Activated CD8-positive, alpha-beta memory T cell treated with anti-CD3 and anti-CD28 coated beads, Interleukin-2, amount 10 ng/mL, durations not matched to agents 7 days and 5 days (primary cell): ENCODE data around the gene HLCS. TPM values are rescaled to one million over a fixed set of nuclear protein-coding genes. Genes with fewer than 3 reads are reported as not detected.
A peak's percentile ranks its signal among the peaks of the same experiment; 100 is the strongest.
"Not testable (repeated sequence)": the region's sequence is repeated elsewhere in the genome, so short reads cannot be mapped to it uniquely, and the experiment has no call there.

Source experiments
- ATAC-seq: fragments of 150-1000 bp; cut with Tn5 transposase; one replicate; pipeline ENCODE4 v1.10.0; 2021; ENCODE audit warnings: moderate library complexity
- CTCF ChIA-PET: fragments of 350-600 bp; sonication (Branson Sonifier 250); formaldehyde crosslinking; loops from one replicate; lab custom pipeline; 2021; ENCODE audit warnings: antibody characterized with exemption; lab: Charles Lee
- DNase-seq: peaks from one replicate; pipeline ENCODE4 v3.0.0-alpha.2; 2020
- H3K27ac Mint-ChIP-seq: one replicate; pipeline ENCODE4 v1.8.0; 2021; ENCODE audit warnings: mild to moderate bottlenecking, mixed read lengths
- H3K27me3 Mint-ChIP-seq: one replicate; pipeline ENCODE4 v1.8.0; 2021; ENCODE audit warnings: mixed read lengths
- H3K36me3 Mint-ChIP-seq: one replicate; pipeline ENCODE4 v1.8.0; 2021; ENCODE audit warnings: mild to moderate bottlenecking, mixed read lengths
- H3K4me1 Mint-ChIP-seq: one replicate; pipeline ENCODE4 v1.8.0; 2021; ENCODE audit warnings: mixed read lengths
- H3K4me3 Mint-ChIP-seq: one replicate; pipeline ENCODE4 v1.8.0; 2021; ENCODE audit warnings: mild to moderate bottlenecking, moderate library complexity, mixed read lengths
- H3K9me3 Mint-ChIP-seq: one replicate; pipeline ENCODE4 v1.8.0; 2022; ENCODE audit warnings: low read depth, mixed read lengths
- total RNA-seq, 2 experiments: library from RNA; stranded (reverse); gene quantifications; one replicate each; pipeline ENCODE4 v1.2.3, GENCODE V29; 2021

Gene HLCS
- total RNA-seq, 2 experiments from 2014 or later: 14.2 to 16.2 TPM

- DNase-seq (peak; percentile 71), ATAC-seq (no peak)
- H3K4me1 Mint-ChIP-seq: peaks cover 12% of the 10 kb centered on the region
- no peak overlapping the region for H3K27ac Mint-ChIP-seq
- no peak overlapping the region for H3K4me3 Mint-ChIP-seq
- no peaks in the 10 kb centered on the region for H3K27me3 Mint-ChIP-seq
- H3K9me3 Mint-ChIP-seq: no peaks in the 10 kb centered on the region
- CTCF ChIA-PET: no interaction called here
- H3K36me3 Mint-ChIP-seq: no peaks in the 10 kb centered on the region
These were observed 28.2 kb upstream of the HLCS start for GRCh38 chr21:36994501-36995158.

- H3K27me3 Mint-ChIP-seq: no peaks in the 10 kb centered on the region
- H3K4me1 Mint-ChIP-seq: peaks cover 26% of the 10 kb centered on the region
- H3K27ac Mint-ChIP-seq: no peak overlapping the region
- CTCF ChIA-PET: interaction anchor here (1.3 kb wide), 1 partner anchor 17 kb away, joined by 3 read pairs; no protein-coding TSS in a partner anchor
- H3K36me3 Mint-ChIP-seq: no peaks in the 10 kb centered on the region
- ATAC-seq (no peak), DNase-seq (no peak)
- H3K9me3 Mint-ChIP-seq: peaks cover 1% of the 10 kb centered on the region
- H3K4me3 Mint-ChIP-seq: no peak overlapping the region
These were observed 26.2 kb upstream of the HLCS start for GRCh38 chr21:36992671-36993070.

DNA sequence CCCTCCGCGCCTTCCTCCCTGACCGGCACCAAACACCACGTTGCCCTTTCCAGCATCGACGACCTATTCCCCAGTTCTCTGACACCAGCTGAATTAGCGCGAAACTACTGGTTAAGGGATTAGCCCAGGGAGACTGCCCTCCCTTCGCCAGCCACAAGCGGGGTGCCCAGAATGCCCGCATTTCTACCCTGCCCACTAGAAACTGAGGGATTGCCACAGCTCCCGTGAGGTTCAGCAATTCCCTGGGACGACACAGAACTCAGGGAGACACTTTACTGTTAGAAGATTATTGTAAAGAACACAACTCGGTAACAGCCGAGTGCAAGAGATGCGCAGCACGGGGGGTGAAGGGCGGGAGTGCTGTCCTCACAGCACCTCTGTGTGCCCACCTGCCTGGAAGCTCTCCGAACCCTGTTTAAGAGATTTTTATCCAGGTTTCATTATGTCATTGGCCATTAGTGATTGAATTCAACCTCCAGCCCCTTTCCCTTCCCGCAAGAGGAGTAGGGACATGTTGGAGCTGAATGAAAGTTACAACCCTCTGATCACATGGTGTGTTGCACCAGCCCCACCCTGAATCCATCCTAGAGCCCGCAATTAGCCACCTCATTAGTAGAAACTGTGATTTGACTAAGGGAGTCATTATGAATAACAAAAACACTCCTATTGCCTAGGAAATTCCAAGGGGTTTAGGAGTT is 24.2 kb upstream of the HLCS start:
- peak overlapping the region; percentile 86 for H3K27ac Mint-ChIP-seq
- peaks cover 41% of the 10 kb centered on the region for H3K4me1 Mint-ChIP-seq
- H3K4me3 Mint-ChIP-seq: peak overlapping the region; percentile 78
- no peak for DNase-seq
- ATAC-seq: no peak
- peaks cover 1% of the 10 kb centered on the region for H3K9me3 Mint-ChIP-seq
- H3K27me3 Mint-ChIP-seq: no peaks in the 10 kb centered on the region
- peaks cover under 1% of the 10 kb centered on the region for H3K36me3 Mint-ChIP-seq
- CTCF ChIA-PET: interaction anchor here (0.7 to 3.9 kb wide), 11 partner anchors 11 to 81 kb away, joined by 4 to 44 read pairs (median 12); partner anchors contain the start of genes HLCS and RIPPLY3

DNA sequence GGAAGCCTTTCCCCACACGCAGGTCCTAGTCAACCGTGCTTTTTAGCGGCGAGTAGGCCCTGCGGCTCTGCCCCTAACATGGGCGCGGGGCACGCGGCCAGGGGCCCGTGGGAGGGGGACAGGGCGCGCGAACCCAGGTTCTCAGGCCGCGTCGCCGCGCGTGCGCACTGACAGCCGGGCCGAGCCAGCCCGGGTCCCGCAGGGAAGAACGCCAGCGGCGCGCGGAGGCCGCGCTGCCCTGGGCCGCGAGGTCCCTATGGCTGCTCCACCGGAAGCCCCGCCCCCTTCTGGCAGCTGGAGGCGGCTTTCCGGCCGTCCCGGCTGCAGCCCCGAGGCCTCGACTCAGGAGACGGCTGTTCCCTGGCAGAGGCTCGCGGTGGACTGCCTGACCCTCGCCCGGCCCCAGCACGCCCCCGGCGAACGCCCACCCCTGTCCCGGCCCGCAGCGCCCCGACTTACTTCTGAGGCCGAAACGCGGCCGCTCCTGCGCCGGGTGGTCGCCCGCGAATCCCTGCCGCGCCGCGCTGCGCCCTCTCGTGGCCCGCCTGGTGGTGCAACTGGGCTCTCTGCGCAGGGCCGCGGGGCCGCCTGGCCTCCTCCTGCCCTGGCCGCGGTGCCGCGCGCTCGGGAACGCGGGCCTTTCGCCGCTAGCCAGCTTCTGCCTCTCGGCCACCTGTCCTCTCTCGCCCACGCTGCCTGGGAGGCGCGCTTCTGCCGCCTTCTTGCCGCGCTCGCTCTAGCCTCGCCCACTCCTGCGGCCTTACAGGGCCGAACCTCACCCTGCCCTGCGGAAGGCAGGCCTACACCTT is 23.4 kb upstream of the HLCS start:
- ATAC-seq (peak; percentile 95), DNase-seq (peak; percentile 92)
- Mint-ChIP-seq H3K9me3 (peaks cover 1% of the 10 kb centered on the region), H3K27me3 (no peaks in the 10 kb centered on the region), H3K4me1 (peaks cover 42% of the 10 kb centered on the region), H3K27ac (peak overlapping the region; percentile 86), H3K36me3 (peaks cover 1% of the 10 kb centered on the region), H3K4me3 (peak overlapping the region; percentile 78)
- CTCF ChIA-PET: interaction anchor here (0.7 to 3.9 kb wide), 13 partner anchors 11 to 183 kb away, joined by 3 to 44 read pairs (median 12); partner anchors contain the start of genes HLCS and RIPPLY3

- not testable (repeated sequence) for H3K9me3 Mint-ChIP-seq, DNase-seq, H3K36me3 Mint-ChIP-seq, H3K27me3 Mint-ChIP-seq, ATAC-seq
- H3K27ac Mint-ChIP-seq: peak overlapping the region; percentile 81
- H3K4me3 Mint-ChIP-seq: peak overlapping the region; percentile 78
- CTCF ChIA-PET: interaction anchor here (0.9 to 3.9 kb wide), 12 partner anchors 11 to 183 kb away, joined by 3 to 44 read pairs (median 12); partner anchors contain the start of genes HLCS and RIPPLY3
- peaks cover 38% of the 10 kb centered on the region for H3K4me1 Mint-ChIP-seq
These were observed 22.8 kb upstream of the HLCS start for GRCh38 chr21:36989199-36989698.

DNA sequence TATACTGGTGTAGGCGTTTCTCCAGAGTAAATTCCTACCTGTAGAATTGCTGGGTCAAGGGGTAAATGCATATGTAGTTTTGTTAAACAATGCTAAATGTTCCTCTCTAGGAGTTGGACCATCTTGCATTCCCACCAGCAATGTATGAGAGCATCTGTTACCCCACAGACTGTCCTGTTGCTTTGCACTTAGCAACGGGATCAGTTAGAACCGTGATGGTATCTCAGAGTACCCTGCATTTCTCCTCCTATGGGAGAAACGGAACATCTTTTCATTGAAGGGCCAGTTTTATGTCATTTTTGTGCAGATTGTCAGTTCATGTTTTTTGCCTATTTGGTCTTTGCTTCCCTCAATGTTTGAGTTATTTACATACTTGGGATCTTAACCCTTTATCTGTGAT is 22.1 kb upstream of the HLCS start:
- Mint-ChIP-seq H3K4me3 (peak overlapping the region; percentile 43), H3K27ac (peak overlapping the region; percentile 66), H3K9me3 (peaks cover 1% of the 10 kb centered on the region), H3K4me1 (peaks cover 36% of the 10 kb centered on the region), H3K36me3 (peaks cover 1% of the 10 kb centered on the region), H3K27me3 (no peaks in the 10 kb centered on the region)
- DNase-seq: no peak
- ATAC-seq: no peak
- CTCF ChIA-PET: interaction anchor here (2.2 to 3.9 kb wide), 4 partner anchors 10 to 22 kb away, joined by 12 to 44 read pairs (median 22); partner anchors contain the start of gene RIPPLY3

GRCh38 chr21:36987845-36988244 is 21.4 kb upstream of the HLCS start:
- Mint-ChIP-seq H3K27ac (peak overlapping the region; percentile 66), H3K9me3 (peaks cover 1% of the 10 kb centered on the region), H3K4me1 (peaks cover 34% of the 10 kb centered on the region), H3K36me3 (peaks cover 1% of the 10 kb centered on the region), H3K4me3 (no peak overlapping the region), H3K27me3 (no peaks in the 10 kb centered on the region)
- DNase-seq (no peak), ATAC-seq (no peak)
- CTCF ChIA-PET: interaction anchor here (1.0 to 1.8 kb wide), 3 partner anchors 9 to 19 kb away, joined by 3 to 5 read pairs (median 4); partner anchors contain the start of gene RIPPLY3

GRCh38 chr21:36985751-36986594 is 19.5 kb upstream of the HLCS start:
- ATAC-seq (no peak), DNase-seq (no peak)
- peaks cover 1% of the 10 kb centered on the region for H3K36me3 Mint-ChIP-seq
- H3K4me3 Mint-ChIP-seq: no peak overlapping the region
- H3K4me1 Mint-ChIP-seq: peaks cover 37% of the 10 kb centered on the region
- peaks cover 1% of the 10 kb centered on the region for H3K9me3 Mint-ChIP-seq
- peak overlapping the region; percentile 54 for H3K27ac Mint-ChIP-seq
- peaks cover 6% of the 10 kb centered on the region for H3K27me3 Mint-ChIP-seq
- CTCF ChIA-PET: interaction anchor here (0.6 to 1.8 kb wide), 5 partner anchors 9 to 37 kb away, joined by 3 to 4 read pairs (median 3); partner anchors contain the start of gene RIPPLY3

DNA sequence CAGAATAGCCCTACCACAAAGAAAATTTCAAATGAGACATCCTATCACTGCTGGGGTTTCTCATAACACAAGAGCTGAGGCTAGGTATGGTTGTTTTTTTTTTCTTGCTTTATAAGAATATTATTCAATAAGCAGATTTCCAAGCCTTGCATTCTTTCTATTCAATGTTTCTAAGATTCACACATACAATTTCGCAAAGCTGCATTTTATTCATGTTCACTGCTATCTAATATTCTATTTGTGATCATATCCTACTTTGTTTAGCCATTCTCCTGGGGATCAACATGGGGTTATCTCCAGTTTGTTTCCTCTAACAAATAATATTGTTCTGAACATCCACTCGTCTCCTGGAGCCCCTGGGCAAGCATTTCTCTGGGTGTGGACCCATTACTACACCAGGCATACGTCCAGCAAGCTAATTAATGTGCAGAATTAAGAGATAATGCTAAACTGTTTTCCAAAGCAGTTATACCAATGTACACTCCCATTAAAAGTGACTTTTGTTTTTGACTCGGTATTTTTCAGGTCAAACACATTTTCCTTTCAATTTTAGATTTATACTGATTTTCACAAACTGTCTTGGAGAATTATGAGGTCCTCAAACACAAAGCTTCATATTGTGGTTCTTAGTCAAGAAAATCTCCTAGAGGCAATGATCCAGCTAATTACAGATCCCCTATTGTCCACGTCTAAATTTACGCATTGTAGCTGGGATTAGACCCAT is 15.7 kb upstream of the HLCS start:
- ATAC-seq (no peak), DNase-seq (no peak)
- no peak overlapping the region for H3K27ac Mint-ChIP-seq
- H3K9me3 Mint-ChIP-seq: no peaks in the 10 kb centered on the region
- CTCF ChIA-PET: no interaction called here
- H3K27me3 Mint-ChIP-seq: peaks cover 9% of the 10 kb centered on the region
- peaks cover 31% of the 10 kb centered on the region for H3K4me1 Mint-ChIP-seq
- H3K4me3 Mint-ChIP-seq: no peak overlapping the region
- H3K36me3 Mint-ChIP-seq: peaks cover 1% of the 10 kb centered on the region

GRCh38 chr21:36981049-36981391 is 14.6 kb upstream of the HLCS start:
- H3K27me3 Mint-ChIP-seq: peaks cover 9% of the 10 kb centered on the region
- no peaks in the 10 kb centered on the region for H3K9me3 Mint-ChIP-seq
- H3K4me3 Mint-ChIP-seq: peak overlapping the region; percentile 41
- DNase-seq (no peak), ATAC-seq (no peak)
- H3K36me3 Mint-ChIP-seq: peaks cover 1% of the 10 kb centered on the region
- CTCF ChIA-PET: no interaction called here
- peaks cover 28% of the 10 kb centered on the region for H3K4me1 Mint-ChIP-seq
- no peak overlapping the region for H3K27ac Mint-ChIP-seq

- no peaks in the 10 kb centered on the region for H3K36me3 Mint-ChIP-seq
- H3K9me3 Mint-ChIP-seq: no peaks in the 10 kb centered on the region
- ATAC-seq (peak; percentile 38), DNase-seq (no peak)
- peak overlapping the region; percentile 41 for H3K4me3 Mint-ChIP-seq
- CTCF ChIA-PET: interaction anchor here (2.1 to 4.4 kb wide), 2 partner anchors 9 to 30 kb away, joined by 10 to 44 read pairs; no protein-coding TSS in a partner anchor
- H3K4me1 Mint-ChIP-seq: peaks cover 25% of the 10 kb centered on the region
- H3K27me3 Mint-ChIP-seq: peaks cover 9% of the 10 kb centered on the region
- H3K27ac Mint-ChIP-seq: no peak overlapping the region
These were observed 14.0 kb upstream of the HLCS start for GRCh38 chr21:36980280-36981048.
